Mammary microvascular endothelial cell (primary cell): Measurements from ENCODE around the gene OR2V1. TPM values are rescaled to one million over a fixed set of nuclear protein-coding genes. Genes with fewer than 3 reads are reported as not detected.

Source experiments
- total RNA-seq: library from RNA; depleted of rRNA; stranded (reverse); fragments of >200 nt; gene quantifications from 2 replicates; pipeline ENCODE4 v1.2.3, GENCODE V29; 2015

The OR2V1 gene
- total RNA-seq = not detected in 2 replicates

GRCh38 chr5:181130832-181131496, at the start of gene OR2V1:
OR2V1 (minus strand) TSS chr5:181131169; CDS start chr5:181125304, 5,865 bp downstream.

GRCh38 chr5:181146927-181147636, 16.1 kb upstream of the OR2V1 start, which contains the start of gene OR2V2:
OR2V2 (plus strand) TSS chr5:181147586; CDS start chr5:181154943, 7,357 bp downstream.

Other genes with a start within 250 kb of the OR2V1 start
- gene BTNL8, start 232.0 kb downstream of the OR2V1 start, total RNA-seq = not detected in 2 replicates
- not detected in 2 replicates for gene BTNL3, start 142.3 kb downstream of the OR2V1 start, total RNA-seq
- 0.05 TPM in 1 of 2 replicates, not detected in the other for gene BTNL9, start 90.9 kb downstream of the OR2V1 start, total RNA-seq
- not detected in 2 replicates for gene OR2V2, start 16.4 kb upstream of the OR2V1 start, total RNA-seq
- gene TRIM7, start 74.0 kb upstream of the OR2V1 start, total RNA-seq = 13.6 and 16.6 TPM in 2 replicates
- 7.2 and 8.1 TPM in 2 replicates for gene TRIM41, start 92.1 kb upstream of the OR2V1 start, total RNA-seq
- gene RACK1, start 112.7 kb upstream of the OR2V1 start, total RNA-seq = 2,174 and 2,547 TPM in 2 replicates
- gene TRIM52, start 130.0 kb upstream of the OR2V1 start, total RNA-seq = 3.6 and 5.4 TPM in 2 replicates
- gene OR4F3, start 236.1 kb upstream of the OR2V1 start, total RNA-seq = not detected in 2 replicates